IPS DF 4.7 (cell line): ENCODE results near the gene RANBP9.

Experiments
- DNase-seq: peaks from one replicate; pipeline ENCODE4 v3.0.0-alpha.2; 2013; ENCODE audit warnings: low spot score; ENCODE audit errors: extremely low read depth

The RANBP9 gene

GRCh38 chr6:13711733-13712598 is at the start of gene RANBP9:
Gene RANBP9, minus strand, starts transcription at chr6:13711835. Its CDS starts 330 bp downstream, at chr6:13711505.
- no peak for DNase-seq

DNA sequence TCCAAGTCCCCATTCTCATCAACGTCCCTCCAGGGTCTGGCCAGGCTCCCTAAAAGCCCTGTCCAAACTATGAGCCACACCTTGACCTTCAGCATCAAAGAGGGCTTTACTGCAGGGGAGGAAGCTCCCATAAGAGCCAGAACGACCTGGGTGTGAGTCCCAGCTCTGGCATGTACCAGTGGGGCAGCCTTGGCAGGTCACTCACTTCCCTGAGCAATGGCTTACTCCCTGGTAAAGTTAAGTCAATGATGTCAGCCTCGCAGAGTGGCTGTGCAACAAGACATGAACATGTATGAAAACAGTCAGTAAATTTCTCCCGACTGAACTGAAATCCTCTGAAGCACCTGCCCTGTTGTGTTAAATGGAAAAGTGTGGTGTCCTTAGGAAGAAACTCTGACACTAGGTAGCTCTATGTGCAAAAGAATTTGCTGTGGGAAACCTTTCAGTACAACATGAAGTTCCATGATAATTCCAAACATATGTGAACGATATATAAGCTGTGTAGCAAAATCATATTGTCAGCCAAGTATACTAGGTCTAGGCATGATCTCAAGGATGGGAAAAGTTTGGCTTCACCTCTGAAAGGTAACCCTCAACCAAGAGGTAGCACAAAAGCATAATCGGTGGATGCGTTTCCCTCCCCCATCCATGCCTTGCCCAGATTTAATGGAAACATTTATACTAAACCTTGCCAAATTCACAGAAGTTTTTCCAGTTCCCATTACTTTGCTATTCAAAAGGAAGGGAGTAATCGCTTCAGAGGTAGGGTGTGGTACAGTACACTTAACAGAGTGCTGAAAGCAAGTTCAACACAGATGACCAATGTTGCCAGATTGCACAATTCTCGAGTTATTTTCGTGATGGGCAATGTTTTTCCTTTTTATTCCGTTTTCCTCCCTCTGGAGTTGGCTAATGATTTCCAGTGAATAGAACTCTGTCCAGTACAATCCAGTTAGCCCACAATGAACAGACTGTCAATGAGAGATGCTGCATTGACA is 49.0 kb upstream of the RANBP9 start:
- no peak for DNase-seq

- no peak for DNase-seq
These were observed 47.4 kb upstream of the RANBP9 start for GRCh38 chr6:13759025-13759424.

- DNase-seq = no peak
These were observed 43.0 kb upstream of the RANBP9 start for GRCh38 chr6:13754644-13755043.

DNA sequence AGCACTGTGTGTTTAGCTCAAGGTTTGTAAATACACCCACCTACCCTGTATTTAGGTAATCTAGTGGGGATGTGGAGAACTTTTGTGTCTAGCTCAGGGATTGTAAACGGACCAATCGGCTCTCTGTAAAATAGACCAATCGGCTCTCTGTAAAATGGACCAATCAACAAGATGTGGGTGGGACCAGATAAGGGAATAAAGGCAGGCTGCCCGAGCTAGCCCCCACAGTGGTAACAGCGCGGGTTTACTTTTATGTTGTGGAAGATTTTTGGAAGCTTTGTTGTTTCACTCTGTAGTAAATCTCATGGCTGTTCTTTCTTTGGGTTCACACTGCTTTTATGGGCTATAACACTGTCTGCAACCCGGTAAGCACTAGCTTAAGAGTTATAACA is 32.1 kb upstream of the RANBP9 start:
- no peak for DNase-seq

- no peak for DNase-seq
These were observed 31.5 kb upstream of the RANBP9 start for GRCh38 chr6:13742961-13743735.

- no peak for DNase-seq
These were observed 29.7 kb upstream of the RANBP9 start for GRCh38 chr6:13741365-13741764.

GRCh38 chr6:13735031-13735430 is 23.4 kb upstream of the RANBP9 start:
- no peak for DNase-seq

GRCh38 chr6:13733178-13733887 is 21.7 kb upstream of the RANBP9 start:
- DNase-seq = no peak

DNA sequence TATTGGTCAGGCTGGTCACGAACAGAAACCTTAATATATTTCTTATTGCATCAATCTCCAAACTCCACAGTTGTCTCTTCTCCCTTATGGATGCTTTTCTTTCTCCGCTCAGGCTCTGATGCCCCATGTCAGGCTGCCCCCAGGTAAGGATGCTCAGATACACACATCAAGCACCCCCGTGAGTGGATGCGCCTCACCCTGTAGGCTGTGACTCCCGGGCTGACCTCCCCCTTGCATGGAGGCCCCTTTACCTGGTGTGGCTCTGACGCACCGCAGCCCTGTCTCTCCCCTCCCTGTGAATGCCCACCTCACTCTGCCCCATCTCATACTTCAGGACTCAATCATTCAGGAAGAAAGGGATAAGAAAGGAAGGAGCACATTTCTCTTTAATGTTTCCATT is 19.1 kb upstream of the RANBP9 start:
- no peak for DNase-seq

DNA sequence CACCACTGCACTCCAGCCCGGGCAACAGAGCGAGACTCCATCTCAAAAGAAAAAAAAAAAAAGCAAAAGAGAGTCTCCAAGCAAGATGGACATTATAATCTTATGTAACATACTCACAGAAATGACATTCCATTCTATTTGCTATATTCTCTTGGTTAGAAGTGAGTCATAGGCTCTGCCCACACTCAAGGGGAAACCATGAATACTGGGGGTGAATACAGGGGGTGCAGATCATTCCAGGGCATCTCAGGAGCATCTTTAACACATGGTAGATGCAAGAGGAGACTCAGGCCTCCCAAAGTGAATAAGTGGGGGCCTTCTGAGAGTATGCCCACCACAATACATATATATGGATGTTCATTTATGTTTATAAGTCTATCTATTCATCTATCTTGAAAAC is 18.3 kb upstream of the RANBP9 start:
- no peak for DNase-seq

GRCh38 chr6:13725570-13725969 is 13.9 kb upstream of the RANBP9 start:
- DNase-seq = no peak

- no peak for DNase-seq
These were observed 13.4 kb upstream of the RANBP9 start for GRCh38 chr6:13725052-13725451.

DNA sequence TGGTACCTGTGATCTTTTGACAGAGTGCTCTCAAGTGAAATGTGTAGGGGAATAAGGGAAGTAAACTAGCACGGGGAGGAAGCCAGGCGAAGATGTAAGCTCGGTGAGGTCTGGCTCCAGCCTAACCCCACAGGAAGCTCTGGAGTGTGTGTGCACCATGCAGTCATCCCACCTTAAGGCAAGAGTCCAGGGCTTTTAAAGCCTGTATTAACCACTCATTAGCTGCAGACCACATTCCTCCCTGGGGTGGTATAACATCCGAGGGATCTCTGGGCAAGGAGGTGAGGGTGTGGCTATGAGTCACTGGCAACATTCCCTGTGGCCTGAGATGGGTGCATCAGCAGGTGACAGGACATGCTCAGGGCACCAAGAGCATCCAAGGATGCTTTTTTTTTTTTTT is 12.5 kb upstream of the RANBP9 start:
- DNase-seq = no peak

DNA sequence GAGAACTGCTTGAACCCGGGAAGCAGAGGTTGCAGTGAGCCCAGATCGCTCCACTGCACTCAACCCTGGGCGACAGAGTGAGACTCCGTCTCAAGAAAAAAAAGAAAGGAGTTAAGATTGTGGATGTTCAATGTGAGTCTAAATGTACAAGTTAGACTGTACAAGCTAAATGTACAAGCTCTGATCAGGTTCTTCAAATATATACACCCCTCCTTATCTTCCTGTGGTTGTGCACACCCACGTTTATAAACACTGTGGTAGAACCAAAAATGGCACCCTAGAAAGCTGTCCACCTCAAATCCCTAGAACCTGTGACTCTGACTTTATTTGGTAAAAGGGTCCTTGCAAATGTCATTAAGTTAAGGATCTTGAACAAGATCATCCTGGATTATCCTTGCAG is 11.2 kb upstream of the RANBP9 start:
- no peak for DNase-seq

GRCh38 chr6:13718123-13718458 is 6.5 kb upstream of the RANBP9 start:
- DNase-seq = no peak

DNA sequence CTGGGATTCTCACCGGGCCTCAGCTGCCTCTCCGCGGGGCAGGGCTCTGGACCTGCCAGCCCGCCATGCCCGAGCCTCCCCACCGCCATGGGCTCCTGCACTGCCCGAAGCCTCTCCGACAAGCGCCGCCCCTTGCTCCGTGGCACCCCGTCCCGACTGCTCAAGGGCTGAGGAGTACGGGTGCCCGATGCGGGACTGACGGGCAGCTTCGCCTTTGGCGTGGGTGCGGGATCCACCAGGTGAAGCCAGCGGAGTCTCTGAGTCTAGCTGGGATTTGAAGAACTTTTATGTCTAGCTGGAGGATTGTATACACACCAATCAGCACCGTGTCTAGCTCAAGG is 5.3 kb upstream of the RANBP9 start:
- DNase-seq = no peak

- no peak for DNase-seq
These were observed 4.8 kb upstream of the RANBP9 start for GRCh38 chr6:13716225-13716954.

GRCh38 chr6:13715444-13715883 is 3.8 kb upstream of the RANBP9 start:
- no peak for DNase-seq

DNA sequence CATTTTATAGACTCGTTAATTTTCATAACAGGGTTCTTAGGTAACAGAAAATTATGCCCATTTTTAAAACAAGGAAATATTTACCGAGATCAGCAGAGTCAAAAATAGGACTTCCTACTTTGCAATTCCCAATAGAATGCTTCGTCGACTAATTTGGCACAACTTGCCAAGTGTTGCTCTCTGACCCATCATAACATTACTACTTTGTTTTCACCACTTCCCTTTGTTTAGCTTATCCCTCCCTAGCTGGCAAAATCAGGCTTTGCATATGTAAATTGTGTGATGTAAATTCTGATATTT is 914 bp upstream of the RANBP9 start:
- no peak for DNase-seq
